RWPE2 (cell line): ENCODE data around the gene AFF1.
A peak's percentile ranks its signal among the peaks of the same experiment; 100 is the strongest.

ENCODE experiments used
- ATAC-seq: fragments of 200-7000 bp; cut with Tn5 transposase; 3 replicates; pipeline ENCODE4 v1.9.1; 2021; ENCODE audit warnings: low read depth
- DNase-seq: peaks from one replicate; pipeline ENCODE4 v3.0.0-alpha.2; 2020; ENCODE audit warnings: low spot score
- H3K27ac ChIP-seq: fragments of 450-650 bp; 2 replicates; pipeline ENCODE4 v1.5.1; 2017; ENCODE audit warnings: mild to moderate bottlenecking; ENCODE audit not compliant: poor library complexity, severe bottlenecking
- H3K27me3 ChIP-seq: fragments of 250-450 bp; sonication (Bioruptor Pico); 2 replicates; pipeline ENCODE4 v1.5.1; 2021; ENCODE audit warnings: mild to moderate bottlenecking, moderate library complexity; ENCODE audit not compliant: insufficient read depth, poor library complexity, severe bottlenecking
- H3K36me3 ChIP-seq: fragments of 250-450 bp; sonication (Bioruptor Pico); 2 replicates; pipeline ENCODE4 v1.5.1; 2020; ENCODE audit warnings: low read depth, mild to moderate bottlenecking, moderate library complexity
- H3K4me1 ChIP-seq: fragments of 250-450 bp; sonication (Bioruptor Pico); 2 replicates; pipeline ENCODE4 v1.5.1; 2021; ENCODE audit warnings: mild to moderate bottlenecking, moderate library complexity; ENCODE audit not compliant: insufficient read depth, poor library complexity, severe bottlenecking
- H3K4me3 ChIP-seq: fragments of 250-450 bp; sonication (Bioruptor Pico); 2 replicates; pipeline ENCODE4 v1.5.1; 2021; ENCODE audit warnings: mild to moderate bottlenecking, moderate library complexity; ENCODE audit not compliant: severe bottlenecking
- H3K9me3 ChIP-seq: fragments of 250-450 bp; sonication (Bioruptor Pico); 2 replicates; pipeline ENCODE4 v1.5.1; 2021; ENCODE audit warnings: mild to moderate bottlenecking, moderate library complexity; ENCODE audit not compliant: severe bottlenecking
- CTCF ChIP-seq: fragments of 450-650 bp; IDR thresholded peaks from one replicate; pipeline ENCODE4 v1.5.1; 2017; ENCODE audit warnings: mild to moderate bottlenecking, moderate library complexity; ENCODE audit not compliant: poor library complexity, severe bottlenecking

AFF1 gene

DNA sequence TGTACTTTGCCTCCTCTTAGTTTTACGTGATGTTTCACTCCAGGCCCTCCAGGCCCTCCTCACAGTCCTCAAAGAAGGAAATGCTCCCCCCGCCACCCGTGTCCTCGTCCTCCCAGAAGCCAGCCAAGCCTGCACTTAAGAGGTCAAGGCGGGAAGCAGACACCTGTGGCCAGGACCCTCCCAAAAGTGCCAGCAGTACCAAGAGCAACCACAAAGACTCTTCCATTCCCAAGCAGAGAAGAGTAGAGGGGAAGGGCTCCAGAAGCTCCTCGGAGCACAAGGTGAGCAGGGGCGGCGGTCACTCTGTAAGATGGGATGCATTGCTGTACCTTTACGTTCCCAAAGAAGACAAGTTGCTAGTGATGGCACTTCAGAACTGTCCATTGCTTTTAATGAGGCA lies 191.2 kb downstream of the AFF1 start:
- no peak for ATAC-seq
- H3K9me3 ChIP-seq = no peaks in the 10 kb centered on the region

DNA sequence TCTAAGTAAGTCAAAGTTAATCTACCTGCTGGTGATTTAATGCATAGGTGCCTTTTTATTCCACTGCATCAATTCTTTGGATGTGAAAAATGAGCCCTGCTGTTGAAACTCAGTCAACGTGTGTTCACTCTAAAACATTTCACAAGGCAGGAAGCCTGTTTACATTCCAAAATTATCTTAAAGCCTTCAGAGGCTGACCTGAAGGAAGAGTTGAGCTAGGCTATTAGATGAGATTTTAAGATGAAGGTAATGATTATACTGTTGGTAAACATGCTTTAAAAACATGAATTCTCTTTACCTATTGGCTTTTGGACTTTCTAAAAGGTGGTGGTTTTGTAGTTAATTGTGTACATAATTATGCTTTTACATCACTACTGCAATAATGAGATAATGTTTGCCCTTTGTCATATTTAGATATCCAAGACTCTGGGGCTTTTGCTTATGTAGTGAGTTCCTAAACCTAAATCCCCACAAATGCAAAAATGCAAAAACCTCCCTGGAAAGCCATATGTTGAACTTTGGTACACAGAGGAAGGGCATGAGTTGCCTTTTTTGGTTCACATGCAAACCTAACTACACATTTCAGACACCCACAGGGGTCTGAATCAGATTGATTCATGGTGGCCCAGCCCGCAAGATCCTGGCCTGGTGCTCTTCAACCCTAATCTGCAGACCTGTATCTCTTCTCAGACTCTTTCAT lies 193.3 kb downstream of the AFF1 start:
- no peaks in the 10 kb centered on the region for H3K27me3 ChIP-seq
- no peak for ATAC-seq
- TF ChIP-seq CTCF = no peak
- no peaks in the 10 kb centered on the region for H3K9me3 ChIP-seq
- H3K4me3 ChIP-seq = no peak overlapping the region
- H3K4me1 ChIP-seq = no peaks in the 10 kb centered on the region
- peaks cover 71% of the 10 kb centered on the region for H3K36me3 ChIP-seq
- H3K27ac ChIP-seq = no peak overlapping the region
- no peak for DNase-seq

More for the DNA sequence above, 191.2 kb downstream of the AFF1 start:
- Histone ChIP-seq H3K27ac (no peak overlapping the region), H3K36me3 (peaks cover 52% of the 10 kb centered on the region), H3K27me3 (no peaks in the 10 kb centered on the region), H3K4me3 (no peak overlapping the region), H3K4me1 (peaks cover 13% of the 10 kb centered on the region)
- no peak for TF ChIP-seq CTCF
- peak; percentile 45 for DNase-seq

DNA sequence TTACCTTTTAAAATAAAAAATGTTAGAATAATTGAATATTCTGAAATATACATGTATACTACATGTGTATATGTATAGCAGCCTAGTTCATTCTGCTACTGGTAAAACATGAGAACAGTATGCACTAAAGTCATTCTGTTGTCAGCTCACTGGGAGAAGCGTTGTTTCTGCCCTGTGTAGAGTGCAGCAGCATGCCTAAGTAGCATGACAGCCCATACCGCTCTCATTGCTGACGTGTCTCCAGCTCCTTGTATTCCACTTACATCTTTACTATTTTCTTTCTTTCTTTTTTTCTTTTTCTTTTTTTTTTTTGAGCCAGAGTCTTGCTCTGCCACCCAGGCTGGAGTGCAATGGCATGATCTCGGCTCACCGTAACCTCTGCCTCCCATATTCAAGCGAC lies 194.9 kb downstream of the AFF1 start:
- no peaks in the 10 kb centered on the region for H3K4me1 ChIP-seq
- H3K36me3 ChIP-seq = peaks cover 79% of the 10 kb centered on the region
- no peak overlapping the region for H3K4me3 ChIP-seq
- H3K27ac ChIP-seq = no peak overlapping the region
- TF ChIP-seq CTCF = no peak
- no peak for DNase-seq
- ATAC-seq = no peak
- H3K27me3 ChIP-seq = no peaks in the 10 kb centered on the region
- no peaks in the 10 kb centered on the region for H3K9me3 ChIP-seq

- no peak for TF ChIP-seq CTCF
- Histone ChIP-seq H3K27ac (no peak overlapping the region), H3K4me3 (no peak overlapping the region), H3K9me3 (no peaks in the 10 kb centered on the region), H3K4me1 (no peaks in the 10 kb centered on the region), H3K36me3 (peaks cover 78% of the 10 kb centered on the region), H3K27me3 (no peaks in the 10 kb centered on the region)
- no peak for ATAC-seq
- DNase-seq = no peak
These were observed 196.3 kb downstream of the AFF1 start for GRCh38 chr4:87130985-87131703.

GRCh38 chr4:87132035-87132434 lies 197.2 kb downstream of the AFF1 start:
- DNase-seq = no peak
- Histone ChIP-seq H3K9me3 (no peaks in the 10 kb centered on the region), H3K27ac (no peak overlapping the region), H3K4me1 (no peaks in the 10 kb centered on the region), H3K36me3 (peaks cover 70% of the 10 kb centered on the region), H3K27me3 (no peaks in the 10 kb centered on the region), H3K4me3 (no peak overlapping the region)
- no peak for ATAC-seq
- no peak for TF ChIP-seq CTCF
